Progenitor cell of endocrine pancreas (in vitro differentiated cells): Measurements from ENCODE around the gene USP3. TPM values are rescaled to one million over a fixed set of nuclear protein-coding genes. Genes with fewer than 3 reads are reported as not detected.
A peak's percentile ranks its signal among the peaks of the same experiment; 100 is the strongest.

Source experiments
- DNase-seq: peaks from one replicate; pipeline ENCODE4 v3.0.0; 2021; ENCODE audit warnings: low spot score; ENCODE audit not compliant: unreplicated experiment
- H3K27ac Mint-ChIP-seq: 2 replicates; pipeline ENCODE4 v1.8.0; 2021; ENCODE audit warnings: mild to moderate bottlenecking, moderate library complexity, mixed read lengths
- H3K27me3 Mint-ChIP-seq: 2 replicates; pipeline ENCODE4 v1.8.0; 2021; ENCODE audit warnings: mixed read lengths
- H3K36me3 Mint-ChIP-seq: 2 replicates; pipeline ENCODE4 v1.8.0; 2022; ENCODE audit warnings: mixed read lengths; ENCODE audit not compliant: insufficient read depth
- H3K4me1 Mint-ChIP-seq: 2 replicates; pipeline ENCODE4 v1.8.0; 2021; ENCODE audit warnings: low read depth, mixed read lengths
- H3K4me3 Mint-ChIP-seq: 2 replicates; pipeline ENCODE4 v1.8.0; 2021; ENCODE audit warnings: low read depth, mild to moderate bottlenecking, moderate library complexity, mixed read lengths
- H3K9me3 Mint-ChIP-seq: 2 replicates; pipeline ENCODE4 v1.8.0; 2021; ENCODE audit warnings: low read depth, mixed read lengths
- CTCF ChIP-seq: fragments of 200-600 bp; sonication (generic); IDR thresholded peaks from one replicate; pipeline ENCODE4 v1.5.0; 2021; ENCODE audit warnings: antibody characterized with exemption, mild to moderate bottlenecking; ENCODE audit not compliant: unreplicated experiment
- total RNA-seq: library from RNA; stranded (reverse); gene quantifications from 2 replicates; pipeline ENCODE4 v1.2.1, GENCODE V29; 2021

USP3 gene
- total RNA-seq, 1 donor from 2014 or later: 77.0 TPM

- TF ChIP-seq CTCF: no peak
- Mint-ChIP-seq H3K4me3 (no peak overlapping the region), H3K36me3 (peaks cover 67% of the 10 kb centered on the region), H3K9me3 (peaks cover 9% of the 10 kb centered on the region), H3K27ac (peak overlapping the region; percentile 56), H3K4me1 (peaks cover 19% of the 10 kb centered on the region), H3K27me3 (no peaks in the 10 kb centered on the region)
- DNase-seq: no peak
These were observed 82.4 kb downstream of the USP3 start for GRCh38 chr15:63586790-63587189.

- no peak overlapping the region for H3K4me3 Mint-ChIP-seq
- no peak overlapping the region for H3K27ac Mint-ChIP-seq
- H3K36me3 Mint-ChIP-seq: peaks cover 67% of the 10 kb centered on the region
- H3K27me3 Mint-ChIP-seq: no peaks in the 10 kb centered on the region
- H3K9me3 Mint-ChIP-seq: peaks cover 9% of the 10 kb centered on the region
- DNase-seq: no peak
- TF ChIP-seq CTCF: no peak
- H3K4me1 Mint-ChIP-seq: peaks cover 20% of the 10 kb centered on the region
These were observed 83.1 kb downstream of the USP3 start for GRCh38 chr15:63587527-63587926.

DNA sequence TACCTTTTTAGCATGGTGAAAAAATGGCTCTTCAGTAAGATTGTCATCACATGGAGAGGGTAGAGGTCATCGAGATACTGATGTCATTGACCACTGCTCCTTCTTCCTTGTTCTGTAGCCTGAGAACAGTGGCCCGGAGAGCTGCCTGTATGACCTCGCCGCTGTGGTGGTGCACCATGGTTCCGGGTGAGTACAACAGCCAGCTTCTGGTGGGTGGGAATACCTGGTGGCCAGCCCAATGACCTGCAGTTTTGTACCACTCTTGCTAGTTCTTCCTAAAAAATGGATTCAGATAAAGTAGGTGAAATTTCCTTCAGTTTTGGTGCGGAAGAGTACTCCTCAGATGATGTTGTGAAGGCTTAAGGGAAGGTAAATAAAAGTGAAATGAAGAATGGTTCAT is 84.4 kb downstream of the USP3 start:
- TF ChIP-seq CTCF: no peak
- H3K27ac Mint-ChIP-seq: no peak overlapping the region
- peaks cover 9% of the 10 kb centered on the region for H3K9me3 Mint-ChIP-seq
- DNase-seq: no peak
- no peaks in the 10 kb centered on the region for H3K27me3 Mint-ChIP-seq
- peaks cover 60% of the 10 kb centered on the region for H3K36me3 Mint-ChIP-seq
- H3K4me1 Mint-ChIP-seq: peaks cover 20% of the 10 kb centered on the region
- H3K4me3 Mint-ChIP-seq: no peak overlapping the region

DNA sequence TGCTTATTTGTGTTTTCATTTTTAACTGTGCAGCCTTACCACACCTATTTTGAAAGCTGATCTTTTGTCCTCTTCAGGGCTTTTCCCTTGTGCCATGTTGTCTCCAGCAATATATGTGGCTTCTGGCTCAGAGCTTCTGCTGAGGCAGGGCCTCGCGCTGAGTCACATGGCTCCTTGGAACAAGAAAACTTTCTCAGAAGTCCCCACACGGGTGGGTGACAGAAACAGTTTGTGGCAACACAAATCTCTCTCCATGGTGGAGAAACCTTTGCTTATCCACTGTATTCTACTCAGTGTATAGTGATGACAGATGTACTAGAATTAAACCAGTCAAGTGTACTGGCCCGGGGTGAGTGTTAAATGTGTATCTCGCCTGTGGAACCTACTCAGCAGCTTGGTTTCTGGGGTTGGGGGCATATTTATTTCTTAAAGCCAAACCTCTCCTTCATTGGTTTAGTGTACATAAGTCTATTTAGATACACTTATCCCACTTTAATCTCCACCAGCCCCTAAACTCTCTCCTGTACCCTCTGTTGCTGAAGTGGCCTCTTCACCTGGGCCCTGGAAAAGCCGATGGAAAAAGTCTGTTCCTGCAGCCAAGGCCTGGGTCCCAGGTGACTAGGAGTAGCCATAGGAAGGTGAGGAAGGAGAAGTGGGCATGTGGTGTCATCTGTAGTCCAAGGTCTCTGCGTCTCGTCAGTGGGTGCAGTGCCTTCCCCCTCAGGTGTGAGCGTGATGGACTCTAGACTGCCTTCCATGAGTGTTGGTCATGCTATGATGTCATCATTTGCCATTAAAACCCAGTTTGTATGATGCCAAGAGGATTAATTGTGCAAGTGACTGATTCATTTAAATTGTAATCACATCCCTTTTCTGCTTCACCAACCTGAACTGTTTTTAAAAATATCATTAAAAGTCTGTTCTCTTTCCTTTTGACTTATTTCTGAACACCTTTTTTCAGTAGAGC is 89.6 kb downstream of the USP3 start:
- no peaks in the 10 kb centered on the region for H3K9me3 Mint-ChIP-seq
- no peak for TF ChIP-seq CTCF
- peaks cover 32% of the 10 kb centered on the region for H3K36me3 Mint-ChIP-seq

DNA sequence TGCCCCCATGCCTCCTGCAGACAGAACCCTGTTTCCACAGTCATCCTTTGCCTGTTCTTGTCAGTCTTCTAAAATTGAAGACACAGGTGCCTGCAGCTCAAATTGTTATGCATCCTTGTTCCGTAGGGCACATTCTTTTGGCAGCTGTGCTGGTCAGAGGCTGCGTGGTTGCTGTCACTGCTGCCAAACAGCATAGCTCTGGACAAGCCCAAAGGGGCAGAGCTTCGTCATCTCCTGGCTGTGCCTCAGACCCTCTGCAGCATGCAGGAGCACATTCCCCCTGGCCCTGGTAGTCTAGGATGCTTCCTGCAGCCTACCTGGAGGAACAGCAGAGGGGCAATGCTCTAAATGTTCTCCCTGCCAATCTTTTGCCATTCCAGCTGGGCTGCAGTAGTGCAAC is 90.7 kb downstream of the USP3 start:
- no peak overlapping the region for H3K4me3 Mint-ChIP-seq

More for the DNA sequence above, 89.6 kb downstream of the USP3 start:
- DNase-seq: no peak
- peak overlapping the region; percentile 39 for H3K27ac Mint-ChIP-seq
- no peak overlapping the region for H3K4me3 Mint-ChIP-seq
- H3K4me1 Mint-ChIP-seq: peaks cover 25% of the 10 kb centered on the region
- no peaks in the 10 kb centered on the region for H3K27me3 Mint-ChIP-seq

More for the DNA sequence above, 90.7 kb downstream of the USP3 start:
- TF ChIP-seq CTCF: no peak
- H3K9me3 Mint-ChIP-seq: no peaks in the 10 kb centered on the region
- DNase-seq: no peak
- no peak overlapping the region for H3K27ac Mint-ChIP-seq
- peaks cover 27% of the 10 kb centered on the region for H3K4me1 Mint-ChIP-seq
- no peaks in the 10 kb centered on the region for H3K27me3 Mint-ChIP-seq
- peaks cover 22% of the 10 kb centered on the region for H3K36me3 Mint-ChIP-seq
